Mesenchymal stem cell (in vitro differentiated cells and primary cell): ENCODE data around the gene SLC30A10. TPM values are rescaled to one million over a fixed set of nuclear protein-coding genes. Genes with fewer than 3 reads are reported as not detected.
A peak's percentile ranks its signal among the peaks of the same experiment; 100 is the strongest.

ENCODE experiments used
- DNase-seq: peaks from one replicate; pipeline ENCODE4 v3.0.0-alpha.2; 2013
- H2AFZ ChIP-seq: one replicate; pipeline ENCODE4 v1.6.1; 2013; ENCODE audit warnings: low read depth, mild to moderate bottlenecking, control low read depth, inconsistent platforms, low read length, moderate library complexity
- H2AK5ac ChIP-seq: 2 replicates; pipeline ENCODE4 v1.6.1; 2013; ENCODE audit warnings: low read length, moderate library complexity, mild to moderate bottlenecking, inconsistent platforms; ENCODE audit not compliant: severe bottlenecking
- H2BK120ac ChIP-seq: one replicate; pipeline ENCODE4 v1.6.1; 2013; ENCODE audit warnings: low read depth, mild to moderate bottlenecking, inconsistent platforms, low read length, moderate library complexity
- H2BK12ac ChIP-seq, 2 experiments: one replicate each; pipeline ENCODE4 v1.6.1; 2013; ENCODE audit warnings: inconsistent platforms in 2 of 2, low read length in 2 of 2, mild to moderate bottlenecking in 2 of 2, moderate library complexity in 2 of 2, control low read depth in 1 of 2
- H2BK15ac ChIP-seq: one replicate; pipeline ENCODE4 v1.6.1; 2013; ENCODE audit warnings: mild to moderate bottlenecking, low read depth, inconsistent platforms; ENCODE audit not compliant: poor library complexity, severe bottlenecking
- H2BK5ac ChIP-seq: 2 replicates; pipeline ENCODE4 v1.6.1; 2013; ENCODE audit warnings: low read depth, mild to moderate bottlenecking, low read length, control low read depth, inconsistent platforms; ENCODE audit not compliant: poor library complexity, severe bottlenecking
- H3K14ac ChIP-seq, 2 experiments: one replicate each; pipeline ENCODE4 v1.6.1; 2013; ENCODE audit warnings: inconsistent platforms in 2 of 2, low read length in 2 of 2, control low read depth in 1 of 2, mild to moderate bottlenecking in 1 of 2, moderate library complexity in 1 of 2
- H3K18ac ChIP-seq, 2 experiments: one replicate each; pipeline ENCODE4 v1.6.1; 2013; ENCODE audit warnings: inconsistent platforms in 2 of 2, low read length in 2 of 2, control low read depth in 1 of 2, low read depth in 1 of 2, mild to moderate bottlenecking in 1 of 2
- H3K23ac ChIP-seq, 2 experiments: one replicate each; pipeline ENCODE4 v1.6.1; 2013; ENCODE audit warnings: inconsistent platforms in 2 of 2, low read length in 2 of 2, mild to moderate bottlenecking in 2 of 2, moderate library complexity in 2 of 2, control low read depth in 1 of 2
- H3K27ac ChIP-seq: 2 replicates; pipeline ENCODE4 v1.5.1; 2013; ENCODE audit warnings: mild to moderate bottlenecking, moderate library complexity, low read length, control low read depth, inconsistent platforms; ENCODE audit not compliant: poor library complexity, severe bottlenecking
- H3K27me3 ChIP-seq, 2 experiments: 2 replicates each; pipeline versions ENCODE4 v1.6.1 to v1.7.0; 2013; ENCODE audit warnings: low read length in 2 of 2, mild to moderate bottlenecking in 2 of 2, moderate library complexity in 2 of 2, control low read depth in 1 of 2, inconsistent platforms in 1 of 2; ENCODE audit not compliant: control insufficient read depth in 1 of 2, insufficient read depth in 1 of 2
- H3K36me3 ChIP-seq, 2 experiments: 2 replicates each; pipeline versions ENCODE4 v1.6.1 to v1.7.0; 2013; ENCODE audit warnings: low read length in 2 of 2, control low read depth in 1 of 2, inconsistent platforms in 1 of 2, low read depth in 1 of 2, mild to moderate bottlenecking in 1 of 2; ENCODE audit not compliant: insufficient read depth in 2 of 2, control insufficient read depth in 1 of 2
- H3K4ac ChIP-seq, 2 experiments: one replicate each; pipeline ENCODE4 v1.6.1; 2013; ENCODE audit warnings: inconsistent platforms in 2 of 2, low read length in 2 of 2, mild to moderate bottlenecking in 2 of 2, moderate library complexity in 2 of 2, control low read depth in 1 of 2, low read depth in 1 of 2
- H3K4me1 ChIP-seq: 2 replicates; pipeline ENCODE4 v1.6.1; 2013; ENCODE audit warnings: low read depth, low read length, control low read depth; ENCODE audit not compliant: control insufficient read depth, insufficient read depth
- H3K4me2 ChIP-seq: 2 replicates; pipeline ENCODE4 v1.6.1; 2013; ENCODE audit warnings: low read length, mild to moderate bottlenecking, inconsistent platforms; ENCODE audit not compliant: poor library complexity, severe bottlenecking
- H3K4me3 ChIP-seq, 2 experiments: 2 replicates each; pipeline versions ENCODE4 v1.5.1 to v1.7.0; 2013; ENCODE audit warnings: low read length in 2 of 2, mild to moderate bottlenecking in 2 of 2, control low read depth in 1 of 2, low read depth in 1 of 2; ENCODE audit not compliant: insufficient read depth in 1 of 2
- H3K79me1 ChIP-seq: replicated peaks from 2 replicates; pipeline ENCODE4 v1.6.1; 2013; ENCODE audit warnings: mild to moderate bottlenecking, control low read depth, low read length, inconsistent platforms; ENCODE audit not compliant: poor library complexity, severe bottlenecking
- H3K9ac ChIP-seq: 2 replicates; pipeline ENCODE4 v1.7.0; 2013; ENCODE audit warnings: mild to moderate bottlenecking, low read length, moderate library complexity
- H3K9me3 ChIP-seq: 2 replicates; pipeline ENCODE4 v1.7.0; 2013; ENCODE audit warnings: mild to moderate bottlenecking, low read length; ENCODE audit not compliant: control insufficient read depth
- H4K8ac ChIP-seq: one replicate; pipeline ENCODE4 v1.6.1; 2013; ENCODE audit warnings: inconsistent platforms, mild to moderate bottlenecking, low read length, moderate library complexity
- H4K91ac ChIP-seq: one replicate; pipeline ENCODE4 v1.6.1; 2013; ENCODE audit warnings: mild to moderate bottlenecking, low read length, inconsistent platforms
- WGBS: methylation state at CpG from one replicate; pipeline ENCODE4 v1.1.7; 2013; ENCODE audit warnings: mixed read lengths; 5-methylcytosine and 5-hydroxymethylcytosine counted together
- polyA plus RNA-seq, 2 experiments: library from polyadenylated mRNA; stranded (reverse); fragments of 200-250 nt; gene quantifications; one replicate each; pipeline ENCODE4 v1.2.3, GENCODE V29; 2013

SLC30A10 gene
- not detected for polyA plus RNA-seq (2013, experiment 1 of 2)
- not detected for polyA plus RNA-seq (2013, experiment 2 of 2)

GRCh38 chr1:219927956-219928790, at the start of gene SLC30A10:
Gene SLC30A10 (minus strand): TSS chr1:219928557. CDS start chr1:219928440, 117 bp downstream.
- H3K4ac ChIP-seq = no peak within 1 kb of the TSS
- peaks cover 12 to 64% of the 10 kb centered on the region in 2 experiments for H3K27me3 ChIP-seq
- H3K23ac ChIP-seq = no peak within 1 kb of the TSS
- H3K18ac ChIP-seq = no peak within 1 kb of the TSS
- peak within 1 kb of the TSS; percentile 97 for H2AFZ ChIP-seq
- H2AK5ac ChIP-seq = no peak within 1 kb of the TSS
- no peak within 1 kb of the TSS for H2BK120ac ChIP-seq
- WGBS = 4% methylated on average over 84 of the region's 91 CpGs
- no peak within 1 kb of the TSS for H2BK5ac ChIP-seq
- H3K4me1 ChIP-seq = peaks cover 13% of the 10 kb centered on the region
- peak; percentile 18 for DNase-seq
- H3K79me1 ChIP-seq = no peaks in the 10 kb centered on the region
- H3K14ac ChIP-seq = no peak within 1 kb of the TSS
- no peak within 1 kb of the TSS for H4K8ac ChIP-seq
- H2BK12ac ChIP-seq = no peak within 1 kb of the TSS
- peak within 1 kb of the TSS; percentile 96 for H3K4me2 ChIP-seq
- no peaks in the 10 kb centered on the region for H3K36me3 ChIP-seq
- H3K27ac ChIP-seq = no peak within 1 kb of the TSS
- peak within 1 kb of the TSS; percentile 39 to 71 for H3K4me3 ChIP-seq
- H3K9ac ChIP-seq = no peak within 1 kb of the TSS
- no peak within 1 kb of the TSS for H4K91ac ChIP-seq
- H2BK15ac ChIP-seq = no peak within 1 kb of the TSS
- no peaks in the 10 kb centered on the region for H3K9me3 ChIP-seq

- no peak overlapping the region for H3K9ac ChIP-seq
Observed at GRCh38 chr1:219973213-219973612, 44.9 kb upstream of the SLC30A10 start.

GRCh38 chr1:219967361-219967760, 39.0 kb upstream of the SLC30A10 start:
- Histone ChIP-seq H2AFZ (no peak overlapping the region), H4K8ac (no peak overlapping the region), H2BK5ac (no peak overlapping the region), H4K91ac (no peak overlapping the region), H3K23ac (no peak overlapping the region), H3K9ac (no peak overlapping the region), H2BK12ac (no peak overlapping the region), H3K27me3 (no peaks in the 10 kb centered on the region), H3K36me3 (peaks cover 5 to 45% of the 10 kb centered on the region in 2 experiments), H3K4me2 (no peak overlapping the region), H3K14ac (no peak overlapping the region), H2BK15ac (no peak overlapping the region), H3K4me1 (no peaks in the 10 kb centered on the region), H2BK120ac (no peak overlapping the region), H3K79me1 (no peaks in the 10 kb centered on the region), H3K9me3 (peaks cover 7% of the 10 kb centered on the region), H3K4me3 (no peak overlapping the region), H3K4ac (no peak overlapping the region), H3K18ac (no peak overlapping the region), H2AK5ac (no peak overlapping the region), H3K27ac (no peak overlapping the region)
- DNase-seq = no peak
- 95% methylated on average over 4 of the region's 4 CpGs for WGBS

More at GRCh38 chr1:219973213-219973612, 44.9 kb upstream of the SLC30A10 start:
- no peak overlapping the region for H3K14ac ChIP-seq
- H3K4me1 ChIP-seq = no peaks in the 10 kb centered on the region
- H3K4me2 ChIP-seq = no peak overlapping the region
- H3K27ac ChIP-seq = no peak overlapping the region
- no peak overlapping the region for H3K23ac ChIP-seq
- H4K8ac ChIP-seq = no peak overlapping the region
- H2BK120ac ChIP-seq = no peak overlapping the region
- no peaks in the 10 kb centered on the region for H3K9me3 ChIP-seq
- no peak overlapping the region for H2BK5ac ChIP-seq
- no peak overlapping the region for H2AFZ ChIP-seq
- H3K79me1 ChIP-seq = peaks cover 11% of the 10 kb centered on the region
- no peak overlapping the region for H2AK5ac ChIP-seq
- no peak for DNase-seq
- H2BK15ac ChIP-seq = no peak overlapping the region
- no peak overlapping the region for H3K18ac ChIP-seq
- no peak overlapping the region for H3K4ac ChIP-seq
- no peak overlapping the region for H3K4me3 ChIP-seq
- no peak overlapping the region for H4K91ac ChIP-seq
- no CpG with 5 or more reads among the region's 3 CpGs for WGBS
- H3K27me3 ChIP-seq = no peaks in the 10 kb centered on the region
- peaks cover 17 to 87% of the 10 kb centered on the region in 2 experiments for H3K36me3 ChIP-seq
- H2BK12ac ChIP-seq = no peak overlapping the region

GRCh38 chr1:219966071-219966349, 37.7 kb upstream of the SLC30A10 start:
- no peaks in the 10 kb centered on the region for H3K79me1 ChIP-seq
- no peak overlapping the region for H2AK5ac ChIP-seq
- no peak overlapping the region for H2AFZ ChIP-seq
- no peak overlapping the region for H4K8ac ChIP-seq
- no peak overlapping the region for H3K18ac ChIP-seq
- H3K23ac ChIP-seq = no peak overlapping the region
- H3K27ac ChIP-seq = no peak overlapping the region
- no peak overlapping the region for H2BK12ac ChIP-seq
- H2BK15ac ChIP-seq = no peak overlapping the region
- H3K4me1 ChIP-seq = no peaks in the 10 kb centered on the region
- H3K4me2 ChIP-seq = no peak overlapping the region
- H2BK120ac ChIP-seq = no peak overlapping the region
- peaks cover 5 to 33% of the 10 kb centered on the region in 2 experiments for H3K36me3 ChIP-seq
- H3K4me3 ChIP-seq = no peak overlapping the region
- H3K9ac ChIP-seq = no peak overlapping the region
- H2BK5ac ChIP-seq = no peak overlapping the region
- no peaks in the 10 kb centered on the region for H3K27me3 ChIP-seq
- no peak overlapping the region for H3K14ac ChIP-seq
- 95% methylated on average over 2 of the region's 2 CpGs for WGBS
- DNase-seq = no peak
- peaks cover 8% of the 10 kb centered on the region for H3K9me3 ChIP-seq
- no peak overlapping the region for H4K91ac ChIP-seq
- H3K4ac ChIP-seq = no peak overlapping the region
